GM03348 (cell line): Measurements from ENCODE around the gene RPUSD2.
"Not testable (repeated sequence)": the region's sequence is repeated elsewhere in the genome, so short reads cannot be mapped to it uniquely, and the experiment has no call there.

Experiments
- DNase-seq: peaks from one replicate; pipeline ENCODE4 v3.0.0; 2012; ENCODE audit warnings: low spot score

Gene RPUSD2

DNA sequence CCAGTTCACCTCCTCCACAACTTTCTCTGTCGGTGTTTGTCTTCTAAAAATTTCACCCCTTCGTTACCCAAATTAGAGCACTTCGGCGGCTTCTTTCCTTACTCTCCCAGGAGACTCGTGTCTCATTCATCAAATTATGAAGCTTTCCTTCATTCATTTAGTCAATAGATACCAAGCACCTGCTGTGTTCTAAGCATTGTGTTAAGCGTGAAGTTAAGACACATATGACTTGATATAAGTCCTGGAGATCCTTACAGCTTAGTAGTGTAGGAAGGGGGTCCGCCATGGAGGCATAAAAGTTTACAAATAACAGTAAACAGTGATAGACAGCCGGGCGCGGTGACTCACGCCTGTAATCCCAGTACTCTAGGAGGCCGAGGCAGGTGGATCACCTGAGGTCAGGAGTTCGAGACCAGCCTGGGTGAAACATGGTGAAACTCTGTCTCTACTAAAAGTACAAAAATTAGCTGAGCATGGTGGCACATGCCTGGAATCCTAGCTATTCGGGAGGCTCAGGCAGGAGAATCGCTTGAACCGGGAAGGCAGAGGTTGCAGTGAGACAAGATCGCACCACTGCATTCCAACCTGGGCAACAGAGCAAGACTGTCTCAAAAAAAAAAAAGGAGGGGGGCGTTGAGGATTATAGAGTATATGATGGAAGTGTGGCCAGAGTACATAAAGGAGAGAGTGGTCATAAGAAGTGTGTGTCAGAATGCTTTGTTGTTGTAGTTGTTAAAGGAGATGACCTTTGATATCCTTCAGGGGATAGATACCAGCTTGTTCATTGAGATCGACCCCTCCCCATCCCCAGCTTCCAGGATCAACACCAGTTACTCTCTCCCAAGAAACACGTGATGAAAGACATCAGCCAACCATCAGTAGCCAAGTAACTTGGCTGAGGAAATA lies 3.5 kb upstream of the RPUSD2 start:
- no peak for DNase-seq

DNA sequence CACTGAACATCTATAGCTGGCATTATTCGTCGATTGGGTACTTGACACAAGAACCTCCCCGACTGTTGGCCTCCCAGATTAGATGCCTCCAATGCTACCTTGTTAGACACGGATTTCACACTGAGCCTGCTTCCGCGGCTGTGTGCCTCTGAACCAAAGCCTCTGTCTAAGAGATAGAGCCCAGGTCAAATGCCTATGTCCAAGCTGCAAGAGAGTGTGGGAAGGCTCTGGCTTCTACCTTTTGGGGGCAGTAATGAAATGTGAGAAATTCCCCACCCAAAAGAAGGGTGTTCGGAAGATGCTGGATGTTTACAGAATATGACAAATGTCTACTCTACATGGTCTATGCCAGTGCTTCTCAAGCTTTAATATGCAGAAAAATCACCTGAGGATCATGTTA lies 2.0 kb upstream of the RPUSD2 start:
- no peak for DNase-seq

DNA sequence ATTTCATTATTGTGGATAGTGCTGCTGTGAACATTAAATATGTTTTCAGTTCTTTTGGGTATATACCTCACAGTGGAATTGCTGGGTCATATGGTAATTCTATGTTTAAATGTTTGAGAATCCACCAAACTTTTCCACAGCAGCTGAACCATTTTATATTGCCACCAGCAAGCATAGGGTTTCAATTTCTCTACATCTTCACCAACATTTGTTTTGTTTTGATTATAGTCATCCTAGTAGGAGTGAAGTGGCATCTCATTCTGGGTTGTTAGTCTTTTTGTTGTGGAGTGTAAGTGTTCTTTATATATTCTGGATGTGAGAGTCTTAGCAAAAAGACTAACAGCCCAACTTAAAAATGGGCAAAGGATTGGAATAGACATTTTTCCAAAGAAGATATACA lies 6.0 kb downstream of the RPUSD2 start:
- DNase-seq, result no peak

DNA sequence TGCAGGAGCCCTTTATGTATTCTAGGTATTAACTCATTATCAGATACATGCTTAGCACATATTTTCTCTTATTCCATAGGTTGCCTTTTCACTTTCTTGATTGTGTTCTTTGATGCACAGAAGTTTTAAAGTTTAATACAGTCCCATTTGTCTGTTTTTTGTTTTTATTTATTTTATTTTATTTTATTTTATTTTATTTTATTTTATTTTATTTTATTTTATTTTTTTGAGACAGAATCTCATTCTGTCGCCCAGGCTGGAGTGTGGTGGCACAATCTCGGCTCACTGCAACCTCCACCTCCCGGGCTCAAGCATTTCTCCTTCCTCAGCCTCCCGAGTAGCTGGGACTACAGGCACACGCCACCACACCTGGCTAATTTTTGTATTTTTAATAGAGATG lies 7.8 kb downstream of the RPUSD2 start:
- not testable (repeated sequence) for DNase-seq

DNA sequence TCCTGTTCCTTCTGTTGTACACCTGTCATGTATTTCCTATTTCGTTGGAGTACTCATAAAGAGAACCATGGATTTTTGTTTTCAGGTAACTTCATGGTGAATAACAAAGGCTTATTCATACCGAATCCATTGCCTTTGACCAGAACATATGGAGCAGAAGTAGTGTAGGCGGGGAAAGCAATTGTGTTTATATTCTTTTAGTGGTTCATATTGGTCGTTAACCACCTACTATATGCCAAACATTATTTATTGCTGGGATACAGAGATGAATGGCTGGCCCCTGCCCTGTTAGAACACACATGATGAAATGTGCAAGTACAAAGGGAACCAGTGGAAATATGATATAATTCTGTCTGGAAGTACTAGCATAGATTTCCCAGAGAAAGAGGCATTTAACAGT lies 9.8 kb downstream of the RPUSD2 start:
- DNase-seq, result no peak

DNA sequence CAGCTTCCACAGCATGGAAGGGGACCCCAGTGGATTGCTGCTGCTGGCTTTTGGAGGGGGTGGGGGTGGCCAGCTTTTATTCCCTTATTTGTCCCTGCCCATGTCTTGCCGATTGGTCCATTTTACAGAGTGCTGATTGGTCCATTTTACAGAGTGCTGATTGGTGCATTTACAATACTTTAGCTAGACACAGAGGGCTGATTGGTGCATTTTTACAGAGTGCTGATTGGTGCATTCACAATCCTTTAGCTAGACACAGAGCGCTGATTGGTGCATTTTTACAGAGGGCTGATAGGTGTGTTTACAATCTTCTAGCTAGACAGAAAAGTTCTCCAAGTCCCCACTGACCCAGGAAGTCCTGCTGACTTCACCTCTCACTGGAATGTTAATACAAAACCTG lies 12.7 kb downstream of the RPUSD2 start:
- DNase-seq, result not testable (repeated sequence)

DNA sequence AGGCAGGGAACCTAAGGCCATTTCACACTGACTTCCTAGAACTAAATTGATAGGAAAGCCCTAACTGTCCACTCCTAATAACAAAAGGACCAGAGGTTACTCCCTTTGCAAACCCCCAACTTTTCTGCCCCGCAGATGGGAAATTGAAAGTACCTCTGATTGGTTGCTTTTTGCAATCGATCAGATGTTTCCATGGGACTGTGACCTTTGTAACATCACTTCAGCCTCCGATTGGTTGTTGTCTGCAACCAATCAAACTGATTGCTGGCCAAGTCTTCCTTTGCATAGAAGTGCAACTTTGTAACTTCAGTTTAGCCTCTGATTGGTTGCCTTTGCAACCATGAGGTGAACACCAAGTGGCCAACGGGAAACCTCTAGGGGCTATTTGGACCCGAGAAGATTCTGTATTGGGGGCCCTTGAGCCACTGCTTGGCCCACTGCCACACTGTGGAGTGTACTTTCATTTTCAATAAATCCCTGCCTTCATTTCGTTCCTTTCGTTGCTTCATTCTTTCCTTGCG lies 13.7 kb downstream of the RPUSD2 start:
- peak; percentile 65 for DNase-seq

DNA sequence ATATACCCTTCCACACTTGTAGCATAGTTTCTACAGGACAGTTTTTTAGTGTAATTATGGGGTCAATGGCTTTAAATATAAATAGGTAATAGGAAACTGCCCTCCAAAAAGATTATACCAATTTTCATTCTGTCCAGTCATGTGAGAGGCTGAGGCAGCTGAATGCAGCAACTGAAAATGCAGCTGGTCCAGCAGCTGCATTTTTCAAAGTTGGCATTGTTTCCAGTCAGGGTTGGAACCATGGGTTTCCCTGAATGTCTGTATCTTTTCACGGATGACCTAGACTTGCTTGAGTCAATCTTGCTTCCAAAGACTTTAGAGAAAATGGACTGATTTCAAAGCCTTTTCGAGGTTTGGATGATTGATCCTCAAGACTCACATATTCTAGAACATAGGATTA lies 15.1 kb downstream of the RPUSD2 start:
- no peak for DNase-seq

DNA sequence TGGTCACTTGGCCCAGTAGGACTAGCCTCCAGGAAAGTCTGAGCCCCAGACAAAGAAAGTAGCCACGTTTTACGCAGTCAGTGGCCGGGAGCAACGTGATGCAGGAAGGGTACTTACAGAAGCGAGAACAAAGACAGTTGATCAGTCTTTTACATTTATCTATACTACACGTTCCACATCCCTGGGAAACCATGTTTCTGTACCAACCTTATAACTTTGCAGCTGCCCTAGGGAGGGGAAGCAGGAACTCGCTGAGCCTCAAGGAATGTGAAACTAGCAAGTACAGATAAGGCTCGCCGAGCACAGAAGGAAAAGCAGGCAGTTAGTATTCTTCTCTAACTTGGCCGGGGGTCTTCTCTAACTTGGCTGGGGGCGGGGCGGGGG lies 21.6 kb downstream of the RPUSD2 start:
- DNase-seq, result no peak

DNA sequence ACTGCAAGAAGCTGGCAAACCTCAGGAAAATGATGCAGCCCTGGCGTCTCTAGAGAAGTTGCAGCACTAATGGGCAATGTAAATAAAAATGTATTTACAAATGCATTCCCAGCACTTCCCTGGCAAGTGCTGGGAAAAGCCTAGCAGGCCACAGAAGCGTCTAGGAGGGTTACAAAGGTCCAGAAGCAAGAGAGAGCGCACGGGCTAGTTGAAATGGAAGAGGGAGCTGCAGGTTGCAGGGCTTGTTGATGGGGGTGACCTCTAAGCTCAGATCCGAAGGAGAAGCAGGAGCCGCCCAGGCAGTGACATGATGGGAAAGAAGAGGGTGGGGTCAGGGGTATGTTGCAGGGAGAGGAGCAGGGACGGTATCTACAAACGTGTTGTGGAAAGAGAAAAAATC lies 22.3 kb downstream of the RPUSD2 start:
- no peak for DNase-seq

DNA sequence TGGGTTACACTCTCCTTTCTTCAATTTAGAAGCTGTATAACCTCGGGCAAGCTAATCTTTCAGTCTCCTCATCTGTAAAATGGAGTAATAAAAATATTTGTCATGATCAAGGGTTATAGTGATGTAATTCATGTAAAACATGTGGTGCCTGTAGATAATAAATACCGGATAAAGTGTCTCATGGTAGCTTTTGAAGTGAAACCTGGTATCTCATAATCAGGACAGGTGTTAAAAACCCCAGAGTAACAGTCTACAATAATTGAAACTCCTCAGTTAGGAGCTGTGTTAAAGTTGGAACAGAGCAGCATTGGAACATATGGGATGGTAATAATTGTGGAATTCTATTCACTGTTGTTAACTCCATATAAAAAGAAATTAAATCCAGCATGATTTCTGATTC lies 24.1 kb downstream of the RPUSD2 start:
- no peak for DNase-seq

DNA sequence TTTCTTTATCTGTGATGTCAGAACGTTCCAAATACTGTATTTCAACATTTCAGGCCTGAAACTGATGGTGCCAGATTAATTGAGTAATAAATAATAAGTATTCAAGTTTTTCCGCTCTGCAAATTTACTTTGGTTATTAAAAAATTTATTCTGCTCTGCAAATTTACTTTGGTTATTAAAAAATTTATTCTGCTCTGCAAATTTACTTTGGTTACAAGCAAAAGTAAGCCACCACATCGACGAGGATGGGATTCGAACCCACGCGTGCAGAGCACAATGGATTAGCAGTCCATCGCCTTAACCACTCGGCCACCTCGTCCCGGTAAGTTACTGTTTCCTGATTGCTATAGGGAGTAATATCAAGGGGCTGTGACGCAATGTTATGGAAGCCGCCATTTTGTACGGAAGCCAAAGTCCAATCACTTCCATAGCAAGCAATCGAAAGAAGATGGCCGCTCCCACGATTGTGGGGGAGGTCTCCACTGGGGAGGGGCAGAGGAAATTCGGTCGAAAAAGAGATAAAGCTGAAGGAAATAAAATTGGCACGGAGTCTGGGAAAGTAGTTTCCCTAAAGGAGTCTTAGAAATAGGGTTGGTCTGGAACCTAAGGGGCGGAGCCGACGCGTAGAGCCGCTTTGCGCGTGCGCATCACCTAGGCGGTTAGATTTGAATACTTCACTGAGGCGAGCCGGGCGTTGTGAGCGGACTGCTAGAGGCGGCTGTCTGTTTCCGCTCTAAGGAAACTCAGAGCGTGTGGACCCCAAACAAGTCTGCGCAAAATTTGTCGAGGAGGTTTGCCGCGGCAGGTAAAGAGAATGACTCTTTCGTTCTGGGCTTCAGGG lies 24.7 kb downstream of the RPUSD2 start, which contains the start of gene KNL1:
Gene KNL1, plus strand, starts transcription at position 662 of the 841 bp plus-strand sequence. CDS start 8,683 bp downstream, outside the sequence.
- peak; percentile 91 for DNase-seq

DNA sequence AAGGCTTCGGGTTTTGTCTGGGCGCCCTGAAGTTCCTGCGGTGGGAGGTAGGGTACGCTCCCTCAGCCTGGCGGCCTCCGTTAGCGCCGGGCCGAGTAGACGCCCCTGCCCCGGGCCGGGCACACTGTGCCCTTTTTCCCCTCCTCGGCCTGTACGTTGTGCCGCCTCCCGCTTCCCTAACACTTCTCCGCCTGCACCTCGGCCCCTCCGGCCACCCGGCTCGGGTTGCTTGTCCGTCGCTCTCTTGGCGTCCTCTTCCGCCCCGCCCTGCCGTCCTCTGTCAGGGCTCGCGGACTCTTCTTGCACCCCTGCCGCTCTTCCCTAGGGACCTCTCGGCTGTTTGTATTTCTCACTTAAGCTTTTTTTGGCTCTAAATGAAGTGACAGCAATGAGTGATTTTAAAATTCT lies 25.3 kb downstream of the RPUSD2 start:
- DNase-seq, result peak; percentile 78

DNA sequence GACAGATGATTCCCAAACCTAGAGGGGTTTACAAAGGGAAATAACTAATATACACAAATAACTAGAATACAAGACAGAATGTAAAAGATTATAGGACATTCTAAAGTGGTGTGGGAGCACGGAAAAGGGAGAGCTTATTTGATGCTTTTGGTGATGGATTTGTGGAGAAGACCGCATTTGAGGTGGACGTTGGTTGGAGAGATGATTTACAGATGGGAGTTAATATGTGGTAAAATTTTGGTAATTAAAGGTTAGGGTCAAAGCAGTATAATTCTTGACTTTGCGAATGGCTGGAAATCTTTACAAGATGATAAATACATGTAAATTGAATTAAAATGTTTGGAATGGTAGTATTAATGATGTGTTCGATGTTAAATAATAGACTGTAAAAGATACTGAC lies 26.1 kb downstream of the RPUSD2 start:
- no peak for DNase-seq

DNA sequence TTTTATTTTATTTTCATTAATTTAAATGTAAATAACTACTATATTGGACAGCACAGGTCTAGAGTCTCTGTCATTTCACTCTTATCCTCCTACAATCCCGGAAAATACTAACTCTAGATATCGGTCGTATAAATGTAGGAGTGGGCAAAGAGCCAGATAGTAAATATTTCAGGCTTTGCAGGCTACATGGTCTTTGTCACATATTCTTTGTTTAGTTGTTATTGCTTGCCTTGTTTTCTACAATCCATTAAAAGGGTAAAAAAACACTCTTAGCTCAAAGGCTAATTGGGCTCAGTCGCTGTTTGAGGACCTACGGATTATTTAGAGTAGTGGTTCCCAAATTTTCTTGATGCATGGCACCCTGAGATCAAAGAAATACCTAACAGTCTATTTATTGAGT lies 26.7 kb downstream of the RPUSD2 start:
- no peak for DNase-seq

DNA sequence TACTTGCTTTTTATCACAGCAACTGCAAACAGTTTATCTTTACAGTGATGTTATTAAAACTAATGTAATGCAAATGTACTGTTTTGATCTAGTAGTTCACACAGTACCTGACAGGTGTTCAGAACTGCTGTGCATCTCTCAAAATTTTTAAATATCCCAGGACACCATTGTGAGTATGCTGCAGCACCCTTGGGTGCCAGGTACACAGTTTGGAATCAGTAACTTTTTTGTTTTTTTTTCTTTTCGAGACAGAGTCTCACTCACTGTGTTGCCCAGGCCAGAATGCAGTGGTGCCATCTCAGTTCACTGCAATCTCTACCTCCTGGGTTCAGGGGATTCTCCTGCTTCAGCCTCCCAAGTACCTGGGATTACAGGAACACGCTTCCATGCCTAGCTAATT lies 27.9 kb downstream of the RPUSD2 start:
- no peak for DNase-seq

DNA sequence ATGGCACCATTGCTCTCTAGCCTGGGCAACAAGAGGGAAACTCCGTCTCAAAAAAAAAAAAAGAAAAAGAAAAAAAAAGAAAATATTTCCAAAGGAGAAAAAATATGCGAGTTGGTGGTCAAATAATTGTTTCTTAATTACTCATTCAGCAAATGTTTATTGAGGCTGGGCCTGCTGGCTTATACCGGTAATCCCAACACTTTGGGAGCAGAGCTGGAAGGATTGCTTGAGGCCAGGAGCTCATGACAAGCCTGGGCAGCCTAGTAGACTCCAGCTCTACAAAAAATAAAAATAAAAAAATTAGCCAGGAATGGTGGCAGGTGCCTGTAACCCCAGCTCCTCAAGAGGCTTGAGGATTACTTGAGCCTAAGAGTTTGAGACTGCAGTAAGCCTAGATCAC lies 29.0 kb downstream of the RPUSD2 start:
- DNase-seq, result no peak

DNA sequence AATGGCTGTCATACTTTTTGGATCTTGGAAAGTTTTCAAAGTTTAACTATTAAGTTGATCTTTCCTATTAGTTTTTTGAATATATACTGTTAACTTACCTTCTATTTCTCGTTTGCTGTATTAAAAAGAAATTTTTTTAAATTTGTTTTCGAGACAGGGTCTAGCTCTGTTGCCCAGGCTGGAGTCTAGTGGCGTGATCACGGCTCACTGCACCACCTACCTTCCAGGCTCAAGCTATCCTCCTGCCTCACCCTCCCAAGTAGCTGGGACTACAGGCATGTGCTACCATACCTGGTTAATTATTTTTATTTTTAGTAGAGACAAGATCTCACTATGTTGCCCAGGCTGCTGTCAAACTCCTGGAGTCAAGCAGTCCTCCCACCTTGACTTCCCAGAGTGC lies 29.6 kb downstream of the RPUSD2 start:
- DNase-seq, result no peak

DNA sequence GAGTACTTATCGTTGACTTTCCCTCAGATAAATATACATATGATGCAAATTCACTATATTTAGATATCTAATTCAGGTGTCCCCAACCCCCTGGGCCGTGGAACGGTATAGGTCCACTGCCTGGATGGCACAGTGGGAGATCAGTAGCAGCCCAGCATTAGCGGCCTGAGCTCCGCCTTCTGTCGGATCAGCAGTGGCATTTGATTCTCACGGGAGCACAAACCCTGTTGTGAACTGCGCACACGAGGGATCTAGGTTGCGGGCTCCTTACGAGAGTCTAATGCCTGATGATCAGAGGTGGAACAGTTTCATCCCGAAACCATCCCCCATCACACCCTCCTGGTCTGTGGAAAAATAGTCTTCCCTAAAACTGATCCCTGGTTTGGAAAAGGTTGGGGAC lies 31.9 kb downstream of the RPUSD2 start:
- no peak for DNase-seq

DNA sequence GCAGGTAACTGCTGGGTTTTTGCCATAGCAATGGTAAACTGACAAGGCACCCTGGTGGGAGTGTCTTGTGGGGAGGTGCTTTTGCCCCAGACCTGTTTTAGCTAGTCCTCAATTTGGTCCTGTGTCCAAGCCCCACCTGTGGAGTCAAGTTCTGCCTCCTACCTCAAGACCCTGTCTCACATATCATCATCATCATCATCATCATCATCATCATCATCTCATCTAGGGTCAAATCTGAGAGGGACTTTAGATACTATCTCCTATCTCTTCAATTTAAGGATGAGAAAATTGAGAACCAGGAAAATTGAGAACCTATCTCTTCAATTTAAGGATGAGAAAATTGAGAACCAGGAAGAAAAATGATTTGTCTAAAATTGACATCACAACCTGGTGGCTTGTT lies 34.8 kb downstream of the RPUSD2 start:
- DNase-seq, result no peak

DNA sequence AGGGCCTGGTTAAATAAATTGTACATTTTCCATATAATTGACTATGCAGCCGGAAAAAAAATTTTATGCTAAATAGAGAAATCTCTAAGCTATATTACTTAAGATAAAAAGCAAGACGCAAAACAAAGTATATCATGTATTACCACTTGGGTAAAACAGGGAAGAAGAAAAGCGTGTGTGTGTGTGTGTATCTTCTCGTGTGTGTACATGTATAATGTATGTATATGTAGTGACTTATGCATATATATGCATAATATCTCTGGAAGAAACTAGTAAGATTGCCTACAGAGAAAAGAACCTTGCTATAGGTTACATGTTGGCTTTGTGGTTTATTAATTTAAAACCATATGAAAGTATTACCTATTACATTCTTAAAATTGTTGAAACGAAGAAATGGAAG lies 44.0 kb downstream of the RPUSD2 start:
- no peak for DNase-seq

DNA sequence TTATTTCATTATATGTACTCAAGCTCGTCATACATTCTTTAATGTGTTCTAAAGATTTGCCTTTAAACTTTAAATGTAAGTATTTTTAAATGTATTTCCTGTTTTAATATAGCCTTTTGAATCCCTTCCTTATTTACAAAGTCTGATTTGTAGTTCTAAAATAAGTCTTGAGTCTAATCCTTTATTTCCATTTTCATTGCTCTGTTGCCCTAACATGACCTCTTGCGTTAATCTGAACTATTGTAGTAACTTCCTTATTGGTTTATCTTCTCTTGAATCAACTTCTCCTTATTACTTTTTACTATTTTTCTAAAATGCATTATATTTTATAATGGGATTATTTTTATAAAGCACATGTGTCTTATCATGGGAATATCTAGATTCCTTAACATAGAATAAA lies 48.9 kb downstream of the RPUSD2 start:
- DNase-seq, result no peak

DNA sequence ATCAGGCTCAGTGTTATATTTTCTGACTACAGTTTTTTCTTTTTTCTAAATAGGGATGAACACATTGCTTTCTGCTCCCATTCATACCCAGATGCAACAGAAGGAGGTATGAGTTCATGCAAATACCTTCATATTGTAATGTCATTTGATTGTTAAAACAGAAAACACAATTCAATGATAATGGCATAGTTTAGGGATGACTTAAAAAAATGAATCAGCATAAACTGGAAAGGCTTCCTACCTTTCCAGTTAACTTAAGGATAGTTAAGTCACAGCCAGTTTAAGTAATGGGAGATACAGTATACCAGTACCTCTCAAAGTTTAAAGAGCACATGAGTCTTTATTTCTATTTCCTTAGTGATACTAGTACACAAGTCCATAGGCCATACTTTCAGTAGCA lies 49.8 kb downstream of the RPUSD2 start:
- DNase-seq, result no peak
